ENCODE measurements around the gene ZNF468. TPM values are rescaled to one million over a fixed set of nuclear protein-coding genes. Genes with fewer than 3 reads are reported as not detected.
"Not testable (repeated sequence)": the region's sequence is repeated elsewhere in the genome, so short reads cannot be mapped to it uniquely, and the experiment has no call there.

The ZNF468 gene
- polyA plus RNA-seq, 3 donors = 6.2 to 16.1 (median 10.6) TPM

DNA sequence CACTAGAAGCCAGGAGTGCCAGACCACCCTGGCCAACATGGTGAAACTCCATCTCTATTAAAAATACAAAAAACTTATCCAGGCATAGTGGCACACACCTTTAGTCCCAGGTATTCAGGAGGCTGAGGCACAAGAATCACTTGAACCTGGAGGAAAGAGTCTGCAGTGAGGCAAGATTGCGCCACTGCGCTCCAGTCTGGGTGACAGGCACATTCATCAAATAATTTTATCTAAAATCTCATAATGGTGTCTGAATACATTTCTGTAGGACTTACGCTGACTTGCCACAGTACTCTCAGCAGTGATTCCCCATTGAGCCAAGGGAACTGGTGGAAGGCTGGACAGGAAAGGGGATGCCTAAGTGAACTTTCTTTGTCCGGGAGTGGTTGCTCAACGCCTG is 31.7 kb downstream of the ZNF468 start:
- peaks cover 4% of the 10 kb centered on the region for H3K79me2 ChIP-seq (ENCODE audit: insufficient read depth, low read length)
- Mint-ChIP-seq H3K27me3 (ENCODE audit: low read depth in 3 of 3) (peaks cover 0 to 3% (median under 1%) of the 10 kb centered on the region in 3 donors), H3K4me1 (peaks cover 2% of the 10 kb centered on the region), H3K27ac (no peak overlapping the region), H3K36me3 (no peaks in the 10 kb centered on the region), H3K4me3 (no peak overlapping the region), H3K9me3 (peaks cover 28 to 82% (median 73%) of the 10 kb centered on the region in 7 donors)
- intact Hi-C loops (cut with micrococcal nuclease) = no loop called here
- H3K4me1 ChIP-seq (ENCODE audit: control insufficient read depth in 1 of 2, insufficient read depth in 2 of 2, low read length in 2 of 2) = peaks cover 3 to 4% of the 10 kb centered on the region in 2 donors
- no peaks in the 10 kb centered on the region for H4K20me1 ChIP-seq (ENCODE audit: insufficient read depth, low read length)
- TF ChIP-seq, protein P1, sequence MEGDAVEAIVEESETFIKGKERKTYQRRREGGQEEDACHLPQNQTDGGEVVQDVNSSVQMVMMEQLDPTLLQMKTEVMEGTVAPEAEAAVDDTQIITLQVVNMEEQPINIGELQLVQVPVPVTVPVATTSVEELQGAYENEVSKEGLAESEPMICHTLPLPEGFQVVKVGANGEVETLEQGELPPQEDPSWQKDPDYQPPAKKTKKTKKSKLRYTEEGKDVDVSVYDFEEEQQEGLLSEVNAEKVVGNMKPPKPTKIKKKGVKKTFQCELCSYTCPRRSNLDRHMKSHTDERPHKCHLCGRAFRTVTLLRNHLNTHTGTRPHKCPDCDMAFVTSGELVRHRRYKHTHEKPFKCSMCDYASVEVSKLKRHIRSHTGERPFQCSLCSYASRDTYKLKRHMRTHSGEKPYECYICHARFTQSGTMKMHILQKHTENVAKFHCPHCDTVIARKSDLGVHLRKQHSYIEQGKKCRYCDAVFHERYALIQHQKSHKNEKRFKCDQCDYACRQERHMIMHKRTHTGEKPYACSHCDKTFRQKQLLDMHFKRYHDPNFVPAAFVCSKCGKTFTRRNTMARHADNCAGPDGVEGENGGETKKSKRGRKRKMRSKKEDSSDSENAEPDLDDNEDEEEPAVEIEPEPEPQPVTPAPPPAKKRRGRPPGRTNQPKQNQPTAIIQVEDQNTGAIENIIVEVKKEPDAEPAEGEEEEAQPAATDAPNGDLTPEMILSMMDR (IDR thresholded peaks at IDR 0.05) = no peak
- no peak overlapping the region for H3K9ac ChIP-seq (ENCODE audit: insufficient read depth, low read length, poor library complexity, severe bottlenecking)
- H3K4me3 ChIP-seq (replicated peaks in 1 of 3; ENCODE audit: low read depth in 2 of 3, low read length in 3 of 3) = no peak overlapping the region
- no peak for DNase-seq
- no peaks in the 10 kb centered on the region for H3K27me3 ChIP-seq (ENCODE audit: control insufficient read depth in 2 of 2, insufficient read depth in 2 of 2, low read length in 2 of 2)
- no peak overlapping the region for H2AFZ ChIP-seq (ENCODE audit: insufficient read depth, low read depth, low read length, poor library complexity, severe bottlenecking)
- H3K4me2 ChIP-seq (replicated peaks; ENCODE audit: extremely low read depth, low read length, poor library complexity, severe bottlenecking) = no peak overlapping the region
- H3K27ac ChIP-seq (ENCODE audit: low read depth in 1 of 2, low read length in 2 of 2) = no peak overlapping the region
- 82% methylated on average over 2 of the region's 5 CpGs for WGBS (ENCODE audit: insufficient coverage)
- peaks cover 68 to 69% of the 10 kb centered on the region in 2 donors for H3K9me3 ChIP-seq (replicated peaks in 1 of 2; ENCODE audit: control insufficient read depth in 1 of 2, insufficient read depth in 1 of 2, low read length in 2 of 2)
- H3K36me3 ChIP-seq (replicated peaks in 1 of 2; ENCODE audit: control insufficient read depth in 1 of 2, insufficient read depth in 2 of 2, low read length in 2 of 2) = no peaks in the 10 kb centered on the region

DNA sequence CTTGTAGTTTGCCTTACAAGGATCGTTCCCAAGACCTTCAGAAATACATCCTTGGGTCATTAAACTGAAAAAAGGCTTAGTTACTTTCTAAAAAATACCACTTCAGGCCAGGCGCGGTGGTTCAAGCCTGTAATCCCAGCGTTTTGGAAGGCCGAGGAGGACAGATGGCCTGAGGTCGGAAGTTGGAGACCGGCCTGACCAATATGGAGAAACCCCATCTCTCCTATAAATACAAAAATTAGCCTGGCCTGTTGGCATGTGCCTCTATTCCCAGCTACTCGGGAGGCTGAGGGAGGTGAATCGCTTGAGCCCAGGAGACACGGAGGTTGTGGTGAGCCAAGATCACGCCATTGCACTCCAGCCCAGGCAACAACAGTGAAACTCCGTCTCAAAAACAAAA is 33.7 kb downstream of the ZNF468 start:
- Mint-ChIP-seq H3K9me3 (peaks cover 27 to 76% (median 66%) of the 10 kb centered on the region in 7 donors), H3K4me1 (peaks cover 8% of the 10 kb centered on the region), H3K4me3 (no peak overlapping the region), H3K27ac (no peak overlapping the region), H3K36me3 (peaks cover 3 to 10% of the 10 kb centered on the region in 2 donors), H3K27me3 (ENCODE audit: low read depth in 3 of 3) (peaks cover 2 to 3% (median 2%) of the 10 kb centered on the region in 3 donors)
- TF ChIP-seq, protein P1 (IDR thresholded peaks at IDR 0.05) = no peak
- no peaks in the 10 kb centered on the region for H4K20me1 ChIP-seq (ENCODE audit: insufficient read depth, low read length)
- peaks cover 55 to 56% of the 10 kb centered on the region in 2 donors for H3K9me3 ChIP-seq (replicated peaks in 1 of 2; ENCODE audit: control insufficient read depth in 1 of 2, insufficient read depth in 1 of 2, low read length in 2 of 2)
- no peak overlapping the region for H3K4me2 ChIP-seq (replicated peaks; ENCODE audit: extremely low read depth, low read length, poor library complexity, severe bottlenecking)
- intact Hi-C loops (cut with micrococcal nuclease) = loop anchor here in 1 of 2 donors (5.0 kb wide), 1 partner anchor 34 kb away; the partner anchor contains the start of gene ZNF468
- no peak overlapping the region for H3K27ac ChIP-seq (ENCODE audit: low read depth in 1 of 2, low read length in 2 of 2)
- peaks cover 7% of the 10 kb centered on the region for H3K79me2 ChIP-seq (ENCODE audit: insufficient read depth, low read length)
- H3K27me3 ChIP-seq (ENCODE audit: control insufficient read depth in 2 of 2, insufficient read depth in 2 of 2, low read length in 2 of 2) = no peaks in the 10 kb centered on the region
- H3K4me3 ChIP-seq (replicated peaks in 1 of 3; ENCODE audit: low read depth in 2 of 3, low read length in 3 of 3) = no peak overlapping the region
- no peak for DNase-seq
- H3K9ac ChIP-seq (ENCODE audit: insufficient read depth, low read length, poor library complexity, severe bottlenecking) = no peak overlapping the region
- no peaks in the 10 kb centered on the region for H3K36me3 ChIP-seq (replicated peaks in 1 of 2; ENCODE audit: control insufficient read depth in 1 of 2, insufficient read depth in 2 of 2, low read length in 2 of 2)
- H2AFZ ChIP-seq (ENCODE audit: insufficient read depth, low read depth, low read length, poor library complexity, severe bottlenecking) = no peak overlapping the region
- peaks cover 7 to 9% of the 10 kb centered on the region in 2 donors for H3K4me1 ChIP-seq (ENCODE audit: control insufficient read depth in 1 of 2, insufficient read depth in 2 of 2, low read length in 2 of 2)
- WGBS (ENCODE audit: insufficient coverage) = 93% methylated on average over 3 of the region's 12 CpGs

DNA sequence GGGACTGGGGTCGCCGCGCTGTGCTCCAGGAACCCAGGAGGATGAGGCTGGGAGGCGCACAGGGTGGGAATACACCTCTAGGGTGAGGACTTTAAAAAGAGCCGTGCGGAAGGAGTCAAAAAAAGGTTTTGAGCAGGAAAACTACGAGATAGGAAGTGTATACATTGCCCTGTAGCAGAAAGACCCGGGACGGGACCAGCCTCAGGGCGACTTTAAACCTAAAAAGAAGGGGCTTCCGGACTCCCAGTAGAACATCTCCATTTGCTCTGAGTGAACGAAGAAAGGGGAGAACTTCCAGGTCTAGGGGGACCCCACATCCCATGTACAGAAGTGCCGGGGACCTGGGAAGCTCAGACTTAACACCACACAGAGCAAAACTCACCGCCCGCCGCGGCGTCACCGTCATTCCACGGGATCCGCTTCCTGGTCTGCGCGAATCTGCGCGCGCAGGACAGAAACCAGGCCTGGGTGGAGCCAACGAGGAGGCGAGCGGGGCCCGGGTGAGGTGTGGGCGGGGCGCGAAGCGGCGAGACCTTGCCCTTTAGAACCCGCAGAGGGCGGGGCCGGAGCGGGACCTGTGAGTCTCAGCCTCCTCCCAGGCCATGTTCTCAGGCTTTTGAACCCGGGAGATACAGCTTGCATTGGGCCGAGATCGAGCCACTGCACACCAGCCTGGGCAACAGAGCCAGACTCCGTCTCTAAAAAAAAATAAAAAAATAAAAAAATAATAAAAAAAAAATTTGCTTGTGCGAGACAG is 36.0 kb downstream of the ZNF468 start, which contains the start of gene ZNF28:
Gene ZNF28, minus strand, starts transcription at position 430 of the 757 bp plus-strand sequence. CDS start 3,675 bp downstream, outside the sequence.
- Mint-ChIP-seq H3K4me3 (peak within 1 kb of the TSS; percentile 86 to 98), H3K27ac (peak within 1 kb of the TSS; percentile 65 to 93 (median 87)), H3K36me3 (peaks cover 20 to 32% of the 10 kb centered on the region in 2 donors), H3K9me3 (peaks cover 28 to 77% (median 67%) of the 10 kb centered on the region in 7 donors)
- Histone ChIP-seq H3K4me2 (replicated peaks; ENCODE audit: extremely low read depth, low read length, poor library complexity, severe bottlenecking) (peak within 1 kb of the TSS; percentile 78), H3K9me3 (replicated peaks in 1 of 2; ENCODE audit: control insufficient read depth in 1 of 2, insufficient read depth in 1 of 2, low read length in 2 of 2) (peaks cover 42 to 56% of the 10 kb centered on the region in 2 donors), H2AFZ (ENCODE audit: insufficient read depth, low read depth, low read length, poor library complexity, severe bottlenecking) (peak within 1 kb of the TSS; percentile 78), H3K4me3 (replicated peaks in 1 of 3; ENCODE audit: low read depth in 2 of 3, low read length in 3 of 3) (peak within 1 kb of the TSS; percentile 63 to 80 (median 79)), H3K9ac (ENCODE audit: insufficient read depth, low read length, poor library complexity, severe bottlenecking) (peak within 1 kb of the TSS; percentile 65), H3K27ac (ENCODE audit: low read depth in 1 of 2, low read length in 2 of 2) (peak within 1 kb of the TSS; percentile 20 to 72), H3K36me3 (replicated peaks in 1 of 2; ENCODE audit: control insufficient read depth in 1 of 2, insufficient read depth in 2 of 2, low read length in 2 of 2) (peaks cover 15 to 22% of the 10 kb centered on the region in 2 donors)
- H4K20me1 ChIP-seq (ENCODE audit: insufficient read depth, low read length); H3K27me3 Mint-ChIP-seq (ENCODE audit: low read depth in 3 of 3); H3K4me1 Mint-ChIP-seq; H3K4me1 ChIP-seq (ENCODE audit: control insufficient read depth in 1 of 2, insufficient read depth in 2 of 2, low read length in 2 of 2); H3K27me3 ChIP-seq (ENCODE audit: control insufficient read depth in 2 of 2, insufficient read depth in 2 of 2, low read length in 2 of 2); H3K79me2 ChIP-seq (ENCODE audit: insufficient read depth, low read length): not testable (repeated sequence)
- intact Hi-C loops (cut with micrococcal nuclease) = loop anchor here in 1 of 2 donors (5.0 kb wide), 1 partner anchor 36 kb away; the partner anchor contains the start of gene ZNF468
- WGBS (ENCODE audit: insufficient coverage) = 0% methylated on average over 5 of the region's 44 CpGs
- peak; percentile 18 to 29 (median 22) for DNase-seq
